OCI-LY1 (cell line): ENCODE data around the gene ANGEL2.

Experiments used
- H2AFZ ChIP-seq: fragments of 200-600 bp; sonication (generic), shearing (Covaris generic); 2 replicates; pipeline ENCODE4 v1.6.0; 2014; ENCODE audit warnings: antibody characterized with exemption, mild to moderate bottlenecking, low read length
- H3F3A ChIP-seq: fragments of 200-600 bp; sonication (generic), shearing (Covaris generic); 2 replicates; pipeline ENCODE4 v1.6.0; 2014; ENCODE audit warnings: mild to moderate bottlenecking, antibody characterized with exemption, low read length, moderate library complexity; ENCODE audit not compliant: insufficient read depth
- H3K27ac ChIP-seq: fragments of 200-600 bp; sonication (generic); 2 replicates; pipeline ENCODE4 v1.5.1; 2014; ENCODE audit warnings: low read length, mixed run types, mild to moderate bottlenecking, low read depth; ENCODE audit not compliant: poor library complexity, severe bottlenecking
- H3K27me3 ChIP-seq: fragments of 200-600 bp; sonication (generic); 2 replicates; pipeline ENCODE4 v1.6.0; 2014; ENCODE audit warnings: antibody characterized with exemption, mild to moderate bottlenecking, low read length, moderate library complexity; ENCODE audit not compliant: insufficient read depth
- H3K36me3 ChIP-seq: fragments of 200-600 bp; sonication (generic); 2 replicates; pipeline ENCODE4 v1.6.1; 2014; ENCODE audit warnings: mild to moderate bottlenecking, antibody characterized with exemption, low read length, moderate library complexity, mixed read lengths; ENCODE audit not compliant: insufficient read depth
- H3K4me1 ChIP-seq: fragments of 200-600 bp; sonication (generic); 2 replicates; pipeline ENCODE4 v1.5.1; 2014; ENCODE audit warnings: mild to moderate bottlenecking, low read length, moderate library complexity; ENCODE audit not compliant: insufficient read depth, severe bottlenecking
- H3K4me2 ChIP-seq: fragments of 200-600 bp; sonication (generic), shearing (Covaris generic); 2 replicates; pipeline ENCODE4 v1.6.1; 2014; ENCODE audit warnings: low read length
- H3K4me3 ChIP-seq: fragments of 200-600 bp; sonication (generic); 2 replicates; pipeline ENCODE4 v1.5.1; 2014; ENCODE audit warnings: low read length, low read depth, mild to moderate bottlenecking, mixed read lengths; ENCODE audit not compliant: poor library complexity, severe bottlenecking
- H3K79me2 ChIP-seq: fragments of 200-600 bp; shearing (Covaris generic); 2 replicates; pipeline ENCODE4 v1.6.1; 2016; ENCODE audit warnings: mixed run types, low read length, mixed read lengths; ENCODE audit not compliant: insufficient read depth
- H3K9ac ChIP-seq: fragments of 200-600 bp; sonication (generic), shearing (Covaris generic); 2 replicates; pipeline ENCODE4 v1.6.1; 2014; ENCODE audit warnings: mild to moderate bottlenecking, low read length, mixed read lengths
- H3K9me2 ChIP-seq: fragments of 200-600 bp; sonication (generic), shearing (Covaris generic); 2 replicates; pipeline ENCODE4 v1.6.1; 2014; ENCODE audit warnings: low read depth, mild to moderate bottlenecking, low read length, mixed read lengths
- H3K9me3 ChIP-seq: fragments of 200-600 bp; shearing (Covaris generic); 2 replicates; pipeline ENCODE4 v1.6.1; 2014; ENCODE audit warnings: low read length, mixed read lengths
- H4K20me1 ChIP-seq: fragments of 200-600 bp; sonication (generic), shearing (Covaris generic); 2 replicates; pipeline ENCODE4 v1.6.0; 2016; ENCODE audit warnings: mild to moderate bottlenecking, low read length; ENCODE audit not compliant: insufficient read depth
- EZH2 ChIP-seq: fragments of 200-600 bp; sonication (generic), shearing (Covaris generic); IDR thresholded peaks from 2 replicates; pipeline ENCODE4 v1.8.0; 2017; ENCODE audit warnings: borderline replicate concordance, mixed run types, mild to moderate bottlenecking, antibody characterized with exemption, low read length, moderate library complexity, mixed read lengths
- TF ChIP-seq, protein P1 (sequence below): fragments of 200-600 bp; sonication (generic), shearing (Covaris generic); IDR thresholded peaks from 2 replicates; pipeline ENCODE4 v1.5.1; 2017; ENCODE audit warnings: mild to moderate bottlenecking, antibody characterized with exemption, low read length, moderate library complexity, mixed read lengths

ANGEL2 gene

GRCh38 chr1:213057264-213058059 lies 41.8 kb upstream of the ANGEL2 start:
- Histone ChIP-seq H3K79me2 (peaks cover 7% of the 10 kb centered on the region; the same call in 1 of the 2 replicates), H3K27ac (no peak overlapping the region)
- TF ChIP-seq, protein P1, sequence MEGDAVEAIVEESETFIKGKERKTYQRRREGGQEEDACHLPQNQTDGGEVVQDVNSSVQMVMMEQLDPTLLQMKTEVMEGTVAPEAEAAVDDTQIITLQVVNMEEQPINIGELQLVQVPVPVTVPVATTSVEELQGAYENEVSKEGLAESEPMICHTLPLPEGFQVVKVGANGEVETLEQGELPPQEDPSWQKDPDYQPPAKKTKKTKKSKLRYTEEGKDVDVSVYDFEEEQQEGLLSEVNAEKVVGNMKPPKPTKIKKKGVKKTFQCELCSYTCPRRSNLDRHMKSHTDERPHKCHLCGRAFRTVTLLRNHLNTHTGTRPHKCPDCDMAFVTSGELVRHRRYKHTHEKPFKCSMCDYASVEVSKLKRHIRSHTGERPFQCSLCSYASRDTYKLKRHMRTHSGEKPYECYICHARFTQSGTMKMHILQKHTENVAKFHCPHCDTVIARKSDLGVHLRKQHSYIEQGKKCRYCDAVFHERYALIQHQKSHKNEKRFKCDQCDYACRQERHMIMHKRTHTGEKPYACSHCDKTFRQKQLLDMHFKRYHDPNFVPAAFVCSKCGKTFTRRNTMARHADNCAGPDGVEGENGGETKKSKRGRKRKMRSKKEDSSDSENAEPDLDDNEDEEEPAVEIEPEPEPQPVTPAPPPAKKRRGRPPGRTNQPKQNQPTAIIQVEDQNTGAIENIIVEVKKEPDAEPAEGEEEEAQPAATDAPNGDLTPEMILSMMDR = no peak
- TF ChIP-seq EZH2 = no peak

DNA sequence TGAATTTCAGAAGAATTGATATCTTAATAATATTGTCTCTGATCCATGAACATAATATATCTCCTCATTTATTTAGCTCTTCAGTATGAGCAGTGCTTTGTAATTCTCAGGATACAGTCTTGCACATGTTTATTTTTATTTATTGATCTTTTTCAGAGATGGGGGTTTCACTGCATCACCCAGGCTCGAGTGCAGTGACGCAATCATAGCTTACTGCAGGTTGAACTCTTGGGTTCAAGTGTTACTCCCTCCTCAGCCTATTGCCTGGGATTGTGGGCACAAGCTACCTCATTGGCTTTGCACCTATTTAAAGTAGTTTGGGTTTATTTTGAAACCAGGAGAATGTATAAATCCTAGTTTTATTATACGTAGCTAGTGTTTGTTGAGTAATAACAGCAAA lies 40.1 kb upstream of the ANGEL2 start:
- H4K20me1 ChIP-seq = no peaks in the 10 kb centered on the region
- TF ChIP-seq, protein P1 = no peak
- no peak for TF ChIP-seq EZH2
- no peaks in the 10 kb centered on the region for H3K27me3 ChIP-seq
- H3K9me3 ChIP-seq = no peaks in the 10 kb centered on the region
- peaks cover 17% of the 10 kb centered on the region for H3K4me1 ChIP-seq
- no peak overlapping the region for H3K4me3 ChIP-seq
- no peak overlapping the region for H3K9ac ChIP-seq
- H3K4me2 ChIP-seq = no peak overlapping the region
- peaks cover 7% of the 10 kb centered on the region; the same call in 1 of the 2 replicates for H3K79me2 ChIP-seq
- H3K27ac ChIP-seq = no peak overlapping the region
- H3K36me3 ChIP-seq = no peaks in the 10 kb centered on the region
- no peaks in the 10 kb centered on the region for H3F3A ChIP-seq
- no peaks in the 10 kb centered on the region for H3K9me2 ChIP-seq
- H2AFZ ChIP-seq = no peak overlapping the region

More at GRCh38 chr1:213057264-213058059, 41.8 kb upstream of the ANGEL2 start:
- Histone ChIP-seq H3K4me2 (no peak overlapping the region), H3K9me3 (no peaks in the 10 kb centered on the region), H3K9ac (no peak overlapping the region), H3K36me3 (no peaks in the 10 kb centered on the region), H3K4me1 (peaks cover 14% of the 10 kb centered on the region), H4K20me1 (no peaks in the 10 kb centered on the region), H3K27me3 (no peaks in the 10 kb centered on the region), H3K4me3 (no peak overlapping the region), H2AFZ (no peak overlapping the region), H3F3A (no peaks in the 10 kb centered on the region), H3K9me2 (no peaks in the 10 kb centered on the region)

DNA sequence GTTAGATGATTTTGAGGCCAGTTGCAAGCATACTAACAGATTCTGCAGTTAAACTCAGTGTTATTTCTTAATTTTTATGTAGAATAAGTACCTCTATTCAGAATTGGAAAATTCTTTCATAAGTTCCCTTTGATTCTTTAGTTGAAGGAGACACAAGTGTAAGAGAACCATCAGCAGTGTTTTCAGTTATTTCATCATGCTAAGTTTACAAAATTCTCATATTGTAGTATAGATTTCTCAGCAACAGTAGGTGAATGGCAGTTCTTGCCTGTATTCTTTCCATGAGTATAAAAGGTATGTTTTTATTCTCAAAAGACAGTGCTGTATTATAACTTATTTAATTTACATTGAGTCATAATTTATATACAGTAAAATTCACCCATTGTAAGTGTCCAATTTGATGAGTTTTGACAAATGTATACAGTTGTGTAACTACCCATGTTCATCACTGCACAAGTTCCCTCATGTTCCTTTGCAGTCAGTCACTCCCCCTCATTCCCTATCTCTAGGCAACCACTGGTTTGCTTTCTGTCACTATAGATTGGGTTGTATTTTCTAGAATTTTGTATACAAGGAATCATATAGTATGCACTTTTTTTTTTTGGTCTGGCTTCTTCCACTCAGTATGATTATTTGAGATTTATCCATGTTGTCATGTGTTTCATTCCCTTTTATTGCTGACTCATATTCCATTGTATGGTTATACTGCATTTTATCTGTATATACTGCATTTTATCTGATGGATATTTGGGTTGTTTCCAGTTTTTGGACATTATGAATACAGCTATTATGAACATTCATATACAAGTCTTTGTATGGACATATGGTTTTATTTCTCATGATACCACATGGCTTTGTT lies 39.3 kb upstream of the ANGEL2 start:
- TF ChIP-seq, protein P1 = no peak
- TF ChIP-seq EZH2 = no peak
- H3K79me2 ChIP-seq = peaks cover 4% of the 10 kb centered on the region; the same call in 1 of the 2 replicates
- no peaks in the 10 kb centered on the region for H3K27me3 ChIP-seq
- H3K9me2 ChIP-seq = no peaks in the 10 kb centered on the region
- H3F3A ChIP-seq = no peaks in the 10 kb centered on the region
- H3K4me3 ChIP-seq = no peak overlapping the region
- no peak overlapping the region for H3K9ac ChIP-seq
- H3K36me3 ChIP-seq = no peaks in the 10 kb centered on the region
- H2AFZ ChIP-seq = no peak overlapping the region
- H3K4me2 ChIP-seq = no peak overlapping the region
- no peaks in the 10 kb centered on the region for H4K20me1 ChIP-seq
- H3K4me1 ChIP-seq = peaks cover 19% of the 10 kb centered on the region
- no peak overlapping the region for H3K27ac ChIP-seq
- no peaks in the 10 kb centered on the region for H3K9me3 ChIP-seq
